Fibroblast of upper back skin (primary cell): ENCODE results near the gene RNF181.
A peak's percentile ranks its signal among the peaks of the same experiment; 100 is the strongest.
"Not testable (repeated sequence)": the region's sequence is repeated elsewhere in the genome, so short reads cannot be mapped to it uniquely, and the experiment has no call there.

Experiments
- DNase-seq: peaks from one replicate; pipeline ENCODE4 v3.0.0-alpha.2; 2013

The RNF181 gene, protein sequence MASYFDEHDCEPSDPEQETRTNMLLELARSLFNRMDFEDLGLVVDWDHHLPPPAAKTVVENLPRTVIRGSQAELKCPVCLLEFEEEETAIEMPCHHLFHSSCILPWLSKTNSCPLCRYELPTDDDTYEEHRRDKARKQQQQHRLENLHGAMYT

DNA sequence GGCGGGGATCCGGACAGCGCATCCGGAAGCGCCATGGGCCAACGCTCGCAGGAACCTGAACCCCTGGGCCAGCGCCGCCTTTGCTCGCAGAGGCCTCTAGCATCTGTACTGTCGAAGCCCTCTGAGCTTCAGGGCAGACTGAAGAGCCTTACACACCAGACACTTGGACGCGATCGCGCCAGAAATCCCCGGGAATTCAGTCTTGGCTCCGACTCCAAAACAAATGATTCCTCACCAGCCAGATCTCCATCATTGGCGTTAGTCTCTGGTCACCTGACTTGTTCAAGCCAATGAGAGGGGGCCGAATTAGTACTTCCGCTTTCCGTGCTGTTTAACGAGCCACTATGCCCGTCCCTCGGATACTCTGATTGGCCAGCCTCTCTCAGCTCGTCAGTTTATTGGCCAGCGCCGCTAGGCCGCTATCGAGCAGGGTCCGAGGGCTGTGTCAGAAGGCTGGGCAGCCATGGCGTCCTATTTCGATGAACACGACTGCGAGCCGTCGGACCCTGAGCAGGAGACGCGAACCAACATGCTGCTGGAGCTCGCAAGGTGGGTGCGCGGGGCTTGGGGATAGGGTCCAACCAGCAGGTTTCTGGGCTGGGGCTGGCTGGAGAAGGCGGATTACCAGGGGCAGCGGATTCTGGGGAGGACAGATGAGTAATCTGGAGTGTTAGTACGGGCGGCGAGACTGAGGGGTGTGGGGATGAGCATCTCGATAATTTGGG, at the start of gene RNF181:
Gene RNF181, plus strand, starts transcription at position 445 of the 725 bp plus-strand sequence. Its CDS starts 19 bp downstream, at position 464.
- DNase-seq: peak; percentile 99

DNA sequence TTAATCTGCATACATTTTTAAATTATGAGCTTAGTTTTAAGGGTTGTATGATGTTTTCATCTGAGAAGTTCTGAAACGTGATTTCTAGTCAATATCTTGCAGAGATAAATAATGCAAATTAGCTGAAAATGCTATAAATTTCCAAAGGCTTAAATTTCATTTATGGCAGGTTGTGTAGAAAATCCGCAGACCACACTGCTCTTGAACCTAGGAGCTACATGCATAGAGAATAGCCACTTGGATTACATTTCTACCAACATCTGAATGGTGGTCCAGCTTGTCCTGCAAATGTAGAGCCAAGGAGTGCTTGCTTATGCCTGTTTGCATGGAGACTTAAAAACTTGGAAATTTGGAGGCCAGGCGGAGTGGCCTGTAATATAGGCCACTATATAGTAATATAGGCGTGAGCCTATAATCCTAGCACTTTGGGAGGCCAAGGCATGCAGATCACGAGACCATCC, 49.7 kb upstream of the RNF181 start:
- DNase-seq: no peak

- DNase-seq: no peak
Measured at GRCh38 chr2:85547089-85547858, 48.3 kb upstream of the RNF181 start.

- peak; percentile 24 for DNase-seq
Measured at GRCh38 chr2:85547859-85548607, 47.5 kb upstream of the RNF181 start.

DNA sequence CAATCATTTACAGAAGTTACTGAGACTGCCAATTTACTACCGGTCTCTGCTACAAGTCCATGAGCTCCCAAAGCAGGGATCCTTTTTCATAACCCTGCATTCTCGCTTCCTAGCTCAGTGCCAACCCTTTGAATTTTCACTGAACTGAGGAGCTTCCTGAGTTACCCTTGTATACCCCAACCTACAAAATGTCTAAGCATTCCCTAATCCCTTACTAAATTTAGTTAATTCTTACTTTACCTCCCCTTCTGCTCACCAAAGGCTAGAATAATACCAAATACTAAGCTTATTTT, 47.0 kb upstream of the RNF181 start:
- DNase-seq: no peak

DNA sequence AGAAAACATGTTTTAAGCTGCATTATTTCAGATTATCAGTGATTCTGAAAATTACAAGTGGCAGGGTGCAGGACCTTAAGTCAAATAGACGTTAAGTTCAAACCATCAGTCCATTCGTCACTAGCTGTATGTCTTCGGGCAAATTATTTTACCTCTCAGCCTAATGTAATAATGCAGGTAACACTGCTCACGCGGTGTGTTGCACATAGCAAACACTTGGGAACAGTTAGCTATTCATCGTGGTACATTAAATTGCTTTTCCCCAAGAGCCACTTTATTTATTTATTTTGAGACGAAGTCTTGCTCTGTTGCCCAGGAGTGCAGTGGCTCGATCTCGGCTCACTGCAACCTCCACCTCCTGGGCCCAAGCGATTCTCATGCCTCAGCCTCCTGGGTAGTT, 46.5 kb upstream of the RNF181 start:
- no peak for DNase-seq

DNA sequence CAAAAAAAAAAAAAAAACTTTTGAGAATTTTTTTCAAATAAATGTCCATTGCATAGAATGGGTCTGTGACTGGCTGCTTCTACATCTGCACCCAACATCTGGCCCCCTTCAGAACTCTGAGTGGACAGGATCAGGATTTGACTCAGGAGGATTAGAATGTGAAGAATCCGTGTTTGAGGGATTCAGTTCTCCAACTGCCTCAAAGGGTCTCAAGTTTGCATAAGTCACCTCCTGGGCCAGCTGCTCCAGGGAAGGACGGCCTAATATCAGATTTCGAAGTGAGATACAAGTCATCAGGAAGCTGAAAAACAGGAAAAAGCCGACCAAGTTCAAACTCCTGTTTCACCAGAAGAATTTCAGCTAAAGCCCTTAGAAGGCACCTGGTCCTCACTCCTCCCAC, 45.7 kb upstream of the RNF181 start:
- peak; percentile 94 for DNase-seq

GRCh38 chr2:85550486-85550885, 45.1 kb upstream of the RNF181 start:
- DNase-seq: no peak

DNA sequence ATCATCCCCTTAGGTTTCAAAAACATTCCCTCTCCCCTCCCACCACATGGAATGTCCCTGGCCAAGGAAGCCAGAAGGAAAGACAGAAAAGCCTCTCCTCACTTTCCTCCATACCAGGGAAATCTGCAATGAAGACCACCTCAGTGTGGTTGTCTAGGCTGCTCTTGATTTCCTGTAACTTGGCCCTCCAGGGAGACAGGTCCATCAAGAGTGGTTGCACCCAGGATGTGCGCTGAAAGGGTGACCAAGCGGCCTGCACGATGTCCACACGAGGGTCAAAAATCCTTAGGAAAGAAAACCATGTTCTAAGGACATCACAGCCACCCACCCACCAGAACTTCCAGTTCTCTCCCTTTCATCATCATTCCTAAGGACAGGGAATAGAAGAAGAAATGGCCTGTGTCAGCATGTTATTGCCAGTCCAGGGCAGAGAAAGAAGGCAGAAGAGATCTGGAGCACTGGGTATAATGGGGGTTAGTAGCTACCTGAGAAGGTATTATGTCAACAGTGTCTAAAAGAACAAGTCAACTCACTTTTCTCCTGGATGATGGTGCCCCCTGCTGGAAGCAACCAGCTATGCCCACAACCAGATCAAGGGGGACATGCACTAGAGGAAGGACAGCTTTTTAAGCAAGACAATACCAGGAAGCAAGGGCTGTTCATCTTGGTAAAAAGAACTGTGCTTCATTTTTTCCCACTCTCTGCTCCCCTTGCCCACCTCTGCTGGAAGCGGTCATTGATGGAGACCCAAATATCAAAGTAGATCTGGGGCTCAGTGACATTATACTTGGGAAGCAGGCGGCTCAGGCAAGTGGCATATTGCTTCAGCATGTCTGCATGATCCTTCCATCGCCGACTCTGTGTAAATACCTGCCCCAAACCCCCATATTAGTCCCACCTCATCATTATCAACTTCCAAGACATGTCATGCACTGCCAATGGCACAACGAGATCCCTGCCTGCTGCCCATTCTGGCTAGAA, 43.6 kb upstream of the RNF181 start:
- DNase-seq: peak; percentile 69

DNA sequence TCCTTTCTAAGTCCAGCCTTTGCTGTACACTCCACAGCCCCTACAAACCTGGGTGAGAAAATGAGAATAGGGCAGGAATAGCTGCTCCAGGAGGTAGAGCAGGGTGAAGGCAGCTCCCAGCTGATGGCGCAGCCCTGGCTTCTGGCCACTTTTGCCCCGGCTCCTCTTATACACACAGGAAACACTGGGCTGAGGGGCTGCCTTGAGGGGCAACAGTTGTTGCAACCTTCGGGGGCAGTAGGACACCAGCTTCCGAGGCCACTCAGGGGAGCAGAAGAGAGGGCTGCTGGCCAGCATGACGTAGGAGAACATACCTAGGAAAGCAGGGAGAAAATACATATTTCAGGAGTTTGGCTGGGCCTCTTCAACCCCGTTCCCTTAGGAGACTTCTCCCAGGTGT, 42.4 kb upstream of the RNF181 start:
- no peak for DNase-seq

- no peak for DNase-seq
Measured at GRCh38 chr2:85554980-85555612, 40.4 kb upstream of the RNF181 start.

GRCh38 chr2:85557130-85557529, 38.4 kb upstream of the RNF181 start:
- no peak for DNase-seq

DNA sequence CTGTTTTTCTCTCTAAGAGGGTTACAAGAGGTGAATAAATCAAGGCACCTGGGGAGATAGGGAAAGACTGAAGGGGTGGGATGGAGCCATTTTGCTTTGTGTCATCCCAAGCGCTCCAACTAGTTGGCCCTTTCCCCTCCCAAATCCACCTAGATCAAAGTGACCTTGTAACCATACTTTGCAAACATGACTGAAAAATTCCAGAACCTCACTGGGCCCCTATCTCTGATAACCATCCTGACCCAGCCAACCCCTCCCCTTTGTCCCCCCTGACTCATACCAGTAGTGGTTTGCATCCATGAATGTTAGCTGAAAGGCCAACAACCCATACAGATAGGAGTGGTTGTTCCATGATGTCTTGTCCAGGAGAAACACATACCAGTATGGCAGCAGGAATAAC, 37.4 kb upstream of the RNF181 start:
- DNase-seq: no peak

- DNase-seq: not testable (repeated sequence)
Measured at GRCh38 chr2:85560403-85560726, 35.2 kb upstream of the RNF181 start.

DNA sequence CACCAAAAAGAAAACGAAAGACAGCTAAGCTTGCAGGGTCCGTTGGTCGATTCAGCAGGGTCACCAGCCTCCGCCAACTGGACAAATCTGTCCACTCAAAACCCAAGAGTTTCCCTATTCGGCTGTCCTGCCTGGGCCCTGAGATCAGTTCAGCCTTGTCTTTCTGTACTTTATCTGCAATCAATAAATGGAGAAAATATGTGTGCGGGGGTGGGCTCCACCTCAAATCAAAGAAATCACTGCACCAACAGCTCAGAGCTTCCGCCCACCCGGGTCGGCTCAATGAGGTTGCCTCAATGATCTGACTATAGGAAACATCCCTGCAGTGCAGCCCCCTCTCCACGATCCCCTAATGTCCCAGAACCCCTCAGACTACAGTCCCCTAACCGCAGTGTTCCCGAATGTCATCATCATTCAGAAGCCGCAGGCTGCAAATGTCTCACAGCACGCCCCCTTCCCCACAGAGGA, 34.7 kb upstream of the RNF181 start:
- no peak for DNase-seq

- DNase-seq: peak; percentile 91
Measured at GRCh38 chr2:85561280-85562212, 34.0 kb upstream of the RNF181 start, which contains the start of gene GGCX. GGCX (minus strand) TSS chr2:85561493; CDS start chr2:85561428, 65 bp downstream.

DNA sequence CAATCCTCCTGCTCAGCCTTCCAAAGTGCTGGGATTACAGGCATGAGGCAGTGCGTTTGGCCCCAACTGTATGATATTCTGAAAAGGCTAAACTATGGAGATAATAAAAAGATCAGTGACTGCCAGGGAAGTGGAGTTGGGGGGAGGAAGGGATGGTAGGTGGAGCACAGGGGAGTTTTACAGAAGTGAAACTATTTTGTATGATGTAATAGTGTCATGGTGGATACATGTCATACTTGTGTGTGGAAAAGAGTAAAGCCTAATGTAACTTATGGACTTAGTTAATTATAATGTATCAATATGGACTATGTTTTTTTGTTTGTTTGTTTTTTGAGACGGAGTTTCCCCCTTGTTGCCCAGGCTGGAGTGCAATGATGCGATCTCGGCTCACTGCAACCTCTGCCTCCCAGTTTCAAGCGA, 31.4 kb upstream of the RNF181 start:
- DNase-seq: no peak

GRCh38 chr2:85566265-85566664, 29.3 kb upstream of the RNF181 start:
- DNase-seq: no peak

GRCh38 chr2:85575739-85576138, 19.8 kb upstream of the RNF181 start:
- DNase-seq: no peak

DNA sequence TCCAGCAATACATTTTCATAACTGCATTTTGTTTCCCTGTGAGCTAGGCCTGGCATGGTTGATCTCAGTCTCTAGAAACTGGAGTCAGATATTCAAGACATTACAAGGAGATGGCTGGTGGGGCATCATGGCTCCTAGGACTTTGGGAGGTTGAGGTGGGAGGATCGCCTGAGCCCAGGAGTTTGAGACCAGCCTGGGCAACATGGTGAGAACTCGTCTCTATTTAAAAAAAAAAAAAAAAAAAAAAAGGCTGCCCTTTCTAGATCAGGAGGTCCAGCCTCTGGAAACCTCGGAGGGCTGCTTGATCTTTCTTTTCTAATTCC, 18.5 kb upstream of the RNF181 start:
- DNase-seq: no peak
